GF-D8 (cell line): ENCODE measurements around the gene GRID1.

Experiments used
- DNase-seq: peaks from one replicate; lab custom pipeline; 2025; lab: John Stamatoyannopoulos, UW

The GRID1 gene

DNA sequence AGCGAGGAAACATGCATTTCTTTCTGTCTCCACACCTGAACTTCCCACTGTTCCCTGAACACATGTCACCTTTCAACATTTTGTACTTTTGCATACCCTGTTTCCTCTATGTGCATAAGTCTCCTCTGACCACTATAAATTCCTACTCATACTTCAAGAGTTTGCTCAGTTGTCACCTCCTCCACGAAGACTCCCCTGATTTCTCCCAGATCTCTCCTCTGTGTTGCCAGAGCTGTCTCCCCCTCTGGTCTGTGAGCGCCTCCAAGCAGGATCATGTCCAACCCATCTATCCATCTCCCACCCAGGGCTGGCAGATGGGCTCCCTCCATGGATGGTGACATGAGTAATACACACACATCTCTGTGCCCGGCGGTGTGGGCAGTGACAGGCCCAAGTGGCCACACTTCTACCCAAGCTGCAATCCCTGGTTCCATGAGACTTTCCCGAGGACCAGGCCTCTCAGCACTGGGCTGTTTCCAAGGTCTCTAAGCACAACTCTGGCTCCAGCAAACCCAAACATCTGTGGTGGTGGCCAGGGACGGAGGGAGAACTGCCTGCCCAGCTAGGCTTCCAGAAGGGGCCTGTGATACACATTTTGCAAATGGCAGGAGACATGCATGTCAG lies 135.9 kb downstream of the GRID1 start:
- no peak for DNase-seq

DNA sequence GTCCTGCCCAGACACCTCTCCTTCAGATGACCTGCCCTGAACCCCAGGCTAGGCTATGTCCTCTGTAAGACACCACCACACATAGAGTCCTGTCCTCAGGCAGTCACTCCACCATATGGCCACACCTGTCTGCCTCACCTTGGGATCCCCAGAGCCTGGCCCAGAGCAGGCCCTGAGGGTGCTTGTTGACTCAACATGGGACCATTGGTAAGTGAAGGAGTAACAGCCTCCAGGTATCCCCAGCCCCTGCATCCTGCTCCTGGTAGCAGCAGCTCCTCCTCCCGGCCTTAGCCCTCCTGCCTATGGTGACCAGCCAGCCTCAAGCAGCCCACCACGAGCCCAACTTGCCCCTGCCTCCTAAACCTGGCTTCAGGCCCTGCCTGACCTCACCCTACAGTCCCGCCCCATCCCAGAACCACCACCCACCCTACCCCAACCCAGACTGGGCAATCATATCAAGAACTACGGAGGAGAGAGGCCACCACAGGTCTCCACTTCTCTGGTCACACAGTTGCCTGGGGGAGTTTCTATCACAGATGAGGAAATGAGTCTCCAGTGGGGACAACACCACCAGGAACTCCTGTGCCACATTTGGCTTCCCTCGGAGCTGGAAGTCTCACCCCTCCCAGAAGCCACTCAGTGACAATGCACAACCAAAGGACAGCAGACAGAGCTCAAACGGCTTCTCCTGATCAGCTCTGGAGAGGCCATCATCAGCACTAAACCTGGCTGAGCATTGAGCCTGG lies 136.6 kb downstream of the GRID1 start:
- no peak for DNase-seq

DNA sequence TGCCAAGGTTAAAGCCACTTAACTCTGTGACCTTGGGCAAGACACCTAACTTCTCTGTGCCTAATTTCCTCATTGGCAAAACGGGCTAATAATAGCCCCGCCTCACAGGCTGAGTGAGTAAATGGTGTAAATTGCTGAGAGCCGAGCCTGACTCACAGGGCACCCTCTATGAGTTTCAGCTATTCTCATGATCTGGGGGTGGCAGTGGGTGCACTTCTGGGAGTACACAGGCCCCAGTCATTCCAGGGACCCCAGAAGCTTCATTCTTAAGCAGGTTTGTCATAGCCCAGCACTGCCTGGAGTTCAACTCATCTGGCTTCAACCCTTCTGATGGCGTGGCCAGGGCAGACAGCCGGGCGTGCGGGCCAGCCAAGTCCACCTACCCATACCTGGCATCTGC lies 137.2 kb downstream of the GRID1 start:
- no peak for DNase-seq

DNA sequence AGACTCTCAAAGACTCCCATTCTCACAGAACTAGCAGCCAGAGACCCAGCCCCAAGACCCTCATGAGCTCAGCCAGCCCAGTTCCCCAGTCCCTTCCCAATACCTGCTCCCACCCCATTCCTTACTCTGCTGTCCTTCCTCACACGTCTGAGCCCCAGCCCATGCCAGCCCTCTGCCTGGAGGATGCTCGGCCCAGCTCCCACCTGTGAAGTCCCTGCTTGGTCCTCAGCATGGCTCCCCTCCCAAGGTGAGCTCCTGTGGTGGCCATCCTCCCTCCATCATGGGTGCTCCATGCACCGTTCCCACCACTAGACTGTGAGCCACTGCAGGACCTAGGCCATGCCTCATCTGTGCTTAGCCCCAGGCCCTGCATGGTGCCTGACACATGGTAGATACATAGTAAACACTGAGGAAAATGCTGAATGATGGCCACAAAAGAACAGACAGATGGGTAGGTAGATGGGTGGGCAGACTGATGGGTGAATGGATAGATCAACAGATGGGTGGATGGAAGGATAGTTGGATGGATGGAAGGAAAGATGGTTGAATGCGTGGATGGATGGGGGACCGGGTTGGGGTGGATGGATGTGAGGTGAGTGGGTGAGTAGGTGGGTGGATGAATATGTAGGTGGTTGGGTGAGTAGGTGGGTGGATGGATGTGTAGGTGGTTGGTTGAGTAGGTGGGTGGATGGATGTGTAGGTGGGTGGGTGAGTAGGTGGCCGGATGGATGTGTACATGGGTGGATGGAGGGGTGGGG lies 138.9 kb downstream of the GRID1 start:
- DNase-seq, result no peak

DNA sequence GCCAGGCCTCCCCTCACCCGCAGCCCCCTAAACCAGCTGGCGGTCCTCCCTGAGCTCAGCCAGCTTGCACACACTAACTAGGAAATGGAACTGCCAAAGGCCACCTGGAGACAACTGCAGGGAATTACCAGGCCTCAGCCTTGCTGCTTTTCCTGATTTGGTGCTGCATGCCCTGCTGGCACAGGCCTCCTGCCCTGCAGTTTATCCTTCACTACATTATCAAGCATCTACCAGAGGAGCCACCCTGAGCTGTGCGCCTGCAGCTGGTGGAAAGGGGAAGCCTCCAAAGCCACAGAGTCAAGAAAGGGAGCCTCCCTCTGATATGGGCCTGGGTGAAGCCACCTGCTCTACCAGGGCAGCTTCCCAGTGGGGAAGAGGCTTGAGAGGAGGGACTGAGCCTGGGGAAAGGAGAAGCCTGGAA lies 139.8 kb downstream of the GRID1 start:
- peak; percentile 56 for DNase-seq

DNA sequence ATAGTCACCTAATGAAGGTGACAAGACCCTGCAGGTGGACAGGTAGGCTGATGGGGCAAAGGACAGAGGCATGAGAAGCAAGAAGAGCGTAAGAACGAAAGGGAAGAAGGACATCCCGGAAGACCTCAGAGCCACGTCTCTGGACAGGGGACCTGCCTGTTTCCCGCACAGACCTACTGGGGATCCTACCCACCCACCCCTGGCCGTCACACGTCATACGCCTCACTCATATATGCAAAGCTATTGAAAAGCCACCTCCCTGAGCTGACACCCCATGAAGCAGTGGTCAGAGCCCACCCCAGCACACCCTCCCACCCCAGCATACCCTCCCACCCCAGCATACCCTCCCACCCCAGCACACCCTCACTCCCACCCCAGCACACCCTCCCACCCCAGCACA lies 140.6 kb downstream of the GRID1 start:
- DNase-seq, result no peak

DNA sequence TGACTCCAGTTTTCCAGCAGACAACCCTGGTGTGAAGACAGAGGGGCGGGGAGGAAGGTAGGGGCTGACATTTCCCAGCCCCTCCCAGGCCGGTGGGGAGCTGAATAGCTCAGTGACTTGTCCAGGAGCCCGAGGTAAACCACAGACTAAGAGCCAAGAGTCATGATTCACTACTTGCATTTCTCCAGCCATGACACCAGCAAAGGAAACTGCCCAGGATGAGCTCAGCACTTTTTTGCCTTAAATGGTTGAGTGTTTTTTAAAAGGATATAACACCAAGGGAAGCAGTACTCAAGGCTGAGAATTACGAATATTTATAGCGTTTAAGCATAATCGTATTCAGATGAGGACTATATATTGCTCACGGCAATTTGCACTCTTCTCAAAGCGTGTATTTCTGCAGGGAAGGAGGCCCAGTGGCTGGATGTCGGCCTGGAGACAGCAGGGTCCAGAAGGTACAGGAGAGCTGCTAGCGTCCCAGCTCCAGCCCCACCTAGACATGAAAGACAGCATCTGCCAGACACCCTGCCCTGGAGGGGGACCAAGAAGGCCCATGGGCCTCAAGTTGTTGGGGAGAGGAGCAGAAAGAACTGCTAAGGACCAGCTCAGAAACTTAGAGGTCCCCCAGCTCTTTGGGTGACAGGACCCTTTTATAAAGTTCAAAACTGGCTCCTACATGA lies 141.4 kb downstream of the GRID1 start:
- DNase-seq, result no peak

DNA sequence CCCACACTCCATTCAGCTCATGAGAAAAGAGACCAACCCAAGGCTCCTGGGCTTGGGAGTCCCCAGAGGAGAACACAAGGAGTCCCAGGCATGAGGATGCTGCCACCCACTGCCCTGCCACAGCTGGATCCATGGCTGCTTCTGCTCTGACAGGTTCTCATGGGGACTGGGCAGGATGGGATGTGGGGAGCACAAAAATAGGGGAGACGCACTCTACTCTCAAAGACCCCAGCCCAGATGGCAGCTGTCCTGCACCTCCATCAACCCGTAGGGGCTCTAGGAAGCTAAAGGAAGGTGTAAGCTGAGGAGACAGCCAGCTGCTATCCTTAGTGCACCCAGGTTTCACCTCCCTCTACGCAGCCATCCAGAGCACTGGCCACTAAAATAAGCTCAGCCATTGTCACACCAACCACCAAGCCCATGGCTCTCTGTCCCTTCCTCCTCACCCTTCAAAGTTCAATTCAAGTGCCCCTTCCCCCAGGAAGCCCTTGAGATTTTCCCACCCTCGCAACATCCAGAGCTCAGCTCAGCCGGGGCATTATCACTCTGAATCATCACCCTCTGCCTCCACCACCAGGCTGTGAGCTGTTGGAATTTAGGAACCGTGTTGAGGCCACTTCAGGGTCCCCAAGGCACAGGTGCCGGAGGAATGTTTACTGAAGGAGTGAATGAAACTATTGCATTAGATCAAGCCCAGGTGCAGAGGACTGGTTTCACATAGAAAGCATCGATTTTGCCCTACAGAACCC lies 142.1 kb downstream of the GRID1 start:
- DNase-seq, result no peak

DNA sequence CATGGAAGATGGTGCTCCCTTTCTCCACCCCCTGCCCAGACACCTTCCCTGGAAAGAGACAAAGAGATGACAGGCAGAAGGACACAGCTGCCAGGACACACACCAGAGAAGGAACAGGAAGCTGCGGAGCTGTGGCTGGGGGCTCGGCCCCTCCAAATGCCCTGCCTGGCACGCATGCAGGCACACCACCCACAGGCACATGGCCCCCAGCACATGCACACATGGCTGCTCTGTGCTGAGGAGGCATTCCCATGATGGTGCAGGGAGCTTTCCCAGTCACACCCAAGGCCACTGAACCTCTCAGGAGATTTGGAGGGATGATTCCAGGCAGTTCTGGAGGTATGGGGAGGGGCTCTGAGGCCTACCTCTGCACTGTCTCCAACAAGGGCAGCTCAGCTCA lies 143.3 kb downstream of the GRID1 start:
- no peak for DNase-seq

DNA sequence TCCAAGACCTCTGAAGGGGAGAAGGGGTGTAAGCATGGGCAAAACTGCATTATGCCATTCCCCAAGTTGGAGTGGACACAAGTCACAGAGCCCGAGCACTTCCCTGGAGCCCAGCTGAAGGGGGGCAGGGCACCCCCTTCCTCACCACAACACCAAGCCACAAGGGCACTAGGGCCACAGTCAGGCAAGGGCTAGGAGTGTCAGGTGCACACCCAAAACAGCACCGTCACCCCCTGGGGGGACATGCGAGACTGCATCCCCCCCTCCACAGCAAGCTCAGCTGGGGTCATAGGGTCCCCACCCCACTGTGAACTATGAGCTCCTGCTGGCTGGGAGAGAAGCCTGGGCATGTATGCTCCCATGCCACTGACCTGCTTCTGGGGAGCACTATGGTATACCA lies 143.9 kb downstream of the GRID1 start:
- no peak for DNase-seq

DNA sequence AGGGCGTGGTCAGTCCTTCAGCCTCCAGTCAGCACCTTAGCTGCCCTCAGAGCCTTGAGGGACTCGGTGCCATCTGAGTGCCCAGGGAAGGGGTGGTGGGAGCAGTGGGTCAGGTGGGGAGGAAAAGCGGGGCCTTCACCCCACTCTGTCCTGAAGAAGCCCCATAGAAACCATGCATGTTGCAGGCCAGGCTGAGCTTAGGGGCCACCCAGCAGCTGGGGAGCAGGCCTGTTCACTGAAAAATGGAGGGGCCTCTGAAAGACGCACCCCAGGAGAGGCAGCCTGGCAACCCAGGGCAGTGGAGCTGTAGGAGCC lies 144.3 kb downstream of the GRID1 start:
- DNase-seq, result no peak

DNA sequence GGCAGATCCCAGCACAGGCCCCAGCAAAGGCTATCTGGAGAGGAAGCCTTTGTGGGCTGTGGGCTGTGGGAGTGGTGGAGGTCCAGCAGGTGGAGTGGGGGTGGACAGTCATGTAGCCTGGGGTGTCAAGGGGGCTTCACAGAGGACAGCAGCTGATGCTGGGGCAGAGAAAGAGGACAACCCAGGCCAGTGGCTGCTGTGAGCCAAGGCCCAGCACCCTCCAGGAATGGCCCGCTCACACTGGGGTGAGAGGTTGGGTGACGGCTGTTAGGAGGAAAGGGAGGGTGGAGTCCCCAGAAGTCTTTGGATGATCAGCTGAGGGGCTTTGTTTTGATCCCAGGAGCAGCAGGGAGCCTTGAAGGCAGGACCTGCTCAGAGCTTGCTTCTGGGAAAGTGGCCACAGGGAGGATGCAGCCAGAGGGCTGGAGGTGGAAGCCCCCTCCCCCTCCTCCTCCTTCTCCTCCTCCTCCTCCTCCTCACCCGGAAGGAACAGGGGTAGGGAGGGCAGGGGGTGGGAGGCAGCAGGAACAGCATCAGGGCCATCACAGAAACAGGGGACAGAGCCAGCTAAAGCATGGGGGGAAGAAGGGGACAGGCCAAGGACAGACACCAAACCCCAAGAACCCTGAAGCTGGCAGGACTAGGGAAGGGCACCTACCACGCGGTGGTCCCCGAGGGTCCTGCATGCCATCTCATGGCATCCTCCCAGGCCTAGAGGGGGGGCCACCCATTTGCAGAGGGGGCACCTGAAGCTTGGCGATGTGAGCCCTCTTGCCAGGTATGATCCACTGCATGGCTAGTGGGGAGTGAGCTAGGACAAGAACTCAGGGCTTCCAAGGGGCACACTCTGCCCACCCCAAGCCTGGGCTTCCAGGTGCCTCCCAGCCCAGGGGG lies 144.9 kb downstream of the GRID1 start:
- no peak for DNase-seq

DNA sequence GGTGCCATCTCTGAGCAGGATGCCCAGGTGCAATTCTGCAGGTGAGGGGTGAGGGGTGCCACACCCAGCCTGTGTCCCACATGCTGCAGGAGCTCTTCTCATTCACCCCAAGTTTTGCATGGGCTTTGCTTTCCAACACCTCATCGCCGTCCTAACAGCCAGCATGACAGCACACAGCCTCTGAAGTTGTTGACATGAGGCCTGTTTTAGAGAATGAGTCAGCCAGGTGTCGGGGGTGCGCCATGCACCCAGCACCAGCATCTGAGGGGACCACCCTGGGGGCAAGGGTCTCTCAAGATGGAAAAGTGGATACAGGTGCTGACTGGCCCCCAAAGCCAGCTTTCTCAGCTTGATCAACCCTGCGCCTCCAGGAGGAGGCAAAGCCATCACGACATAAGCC lies 146.0 kb downstream of the GRID1 start:
- no peak for DNase-seq

DNA sequence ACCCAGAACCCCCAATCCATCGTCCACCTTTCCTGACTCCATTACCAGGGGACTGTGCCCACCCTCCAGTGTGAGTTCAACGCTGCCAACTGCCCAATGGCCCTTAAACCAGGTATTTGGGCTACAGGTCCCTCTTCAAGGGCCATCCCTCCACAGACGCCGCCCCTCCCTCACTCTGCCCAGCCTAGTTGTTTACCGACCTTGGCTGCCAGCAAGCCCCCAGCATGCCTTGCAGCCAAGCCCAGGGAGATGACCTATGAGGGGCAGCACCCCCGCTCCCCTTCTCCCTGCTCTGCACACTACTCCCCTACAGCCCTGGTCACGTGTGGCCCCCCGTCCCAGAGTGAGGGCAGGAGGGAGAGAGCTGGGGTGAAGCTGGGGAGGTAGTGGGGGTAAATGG lies 147.3 kb downstream of the GRID1 start:
- DNase-seq, result no peak

DNA sequence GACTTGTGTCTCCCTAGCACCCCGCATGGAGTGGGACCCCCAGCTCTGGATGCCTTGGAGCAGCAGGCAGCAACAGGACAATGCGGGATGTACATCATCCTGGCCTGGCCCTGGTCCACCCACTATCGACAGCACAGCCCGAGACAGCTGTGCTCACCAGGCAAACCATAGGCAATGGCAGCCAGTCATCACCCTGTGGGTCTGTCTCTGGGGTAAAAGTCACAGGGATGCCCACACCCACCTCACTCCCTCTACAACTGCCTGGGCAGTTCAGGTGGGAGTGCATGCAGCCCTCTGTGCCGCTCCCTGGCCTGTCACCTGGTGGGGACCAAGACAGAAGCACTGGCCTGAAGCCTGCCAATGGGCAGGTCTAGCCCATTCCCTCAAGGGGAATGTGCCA lies 147.8 kb downstream of the GRID1 start:
- no peak for DNase-seq

DNA sequence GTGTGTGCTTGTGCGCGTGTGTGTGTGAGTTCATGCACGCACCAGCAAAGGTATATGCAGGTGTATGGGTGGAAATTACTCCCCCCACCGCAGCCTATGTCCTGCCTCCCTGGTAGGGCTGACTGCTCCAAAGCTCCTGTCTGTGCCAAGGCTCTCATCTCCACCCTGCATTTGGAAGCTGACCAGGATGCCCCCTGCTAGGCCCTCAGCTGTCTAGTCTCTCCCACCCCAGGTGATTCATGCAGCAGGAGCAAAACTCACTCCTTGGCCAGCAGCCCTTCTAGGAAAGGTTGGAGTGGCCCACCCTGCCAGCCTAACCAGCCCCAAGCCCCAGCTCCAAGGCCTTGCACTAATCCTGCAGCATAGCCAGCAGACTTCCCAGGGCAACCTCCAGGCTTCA lies 148.4 kb downstream of the GRID1 start:
- no peak for DNase-seq

DNA sequence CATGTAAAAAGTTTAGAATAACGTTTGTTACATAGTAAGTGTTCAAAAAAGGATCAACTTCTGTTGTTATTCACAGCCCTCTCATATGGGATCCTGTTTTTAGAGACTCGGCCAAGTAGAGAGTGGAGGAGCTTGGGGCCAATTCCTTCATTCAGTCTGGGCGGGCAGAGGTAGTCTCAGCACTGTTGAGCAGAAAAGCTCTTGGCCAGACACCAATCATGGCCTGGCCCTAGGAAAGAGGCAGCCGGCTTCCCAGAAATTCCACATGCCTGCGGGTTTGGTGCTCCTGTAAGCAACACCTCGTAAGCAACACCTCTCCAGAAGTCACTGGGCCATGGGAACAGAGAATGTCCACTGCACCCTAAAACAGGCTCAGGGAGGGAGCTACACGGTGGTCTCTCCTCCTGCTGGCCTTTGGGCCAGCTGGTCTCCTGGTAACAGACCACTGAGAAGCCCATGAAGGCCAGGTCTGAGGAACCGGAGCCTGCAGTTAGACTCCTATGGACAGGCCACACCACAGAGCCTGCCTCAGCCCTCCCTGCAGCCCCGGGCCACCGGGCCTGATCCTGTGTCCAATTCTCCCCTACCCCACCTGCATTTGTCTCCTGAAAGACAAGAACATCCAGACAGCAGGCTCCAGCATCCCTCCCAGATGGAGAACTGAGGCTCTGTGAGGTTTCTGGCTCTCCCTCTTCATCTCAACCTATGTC lies 149.1 kb downstream of the GRID1 start:
- DNase-seq, result no peak

DNA sequence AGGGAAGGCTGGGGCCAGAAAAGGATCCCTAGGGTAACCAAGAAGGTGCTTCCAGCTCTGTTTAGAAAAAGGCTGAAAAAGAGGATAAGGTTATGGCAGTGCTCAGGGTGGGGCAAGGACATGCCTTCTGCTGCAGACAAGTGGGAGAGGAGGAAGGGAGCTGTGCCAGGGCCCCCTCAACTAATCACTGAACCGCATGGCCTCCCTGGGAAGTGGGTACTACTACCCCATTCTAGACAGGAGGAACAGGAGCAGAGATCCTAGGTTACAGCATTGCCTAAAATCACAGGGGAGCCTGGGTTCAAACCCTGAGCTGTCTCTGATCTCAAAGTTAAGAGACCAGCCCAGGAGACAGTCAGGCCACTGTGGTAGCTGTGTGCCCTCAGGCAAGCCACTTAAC lies 149.7 kb downstream of the GRID1 start:
- no peak for DNase-seq

DNA sequence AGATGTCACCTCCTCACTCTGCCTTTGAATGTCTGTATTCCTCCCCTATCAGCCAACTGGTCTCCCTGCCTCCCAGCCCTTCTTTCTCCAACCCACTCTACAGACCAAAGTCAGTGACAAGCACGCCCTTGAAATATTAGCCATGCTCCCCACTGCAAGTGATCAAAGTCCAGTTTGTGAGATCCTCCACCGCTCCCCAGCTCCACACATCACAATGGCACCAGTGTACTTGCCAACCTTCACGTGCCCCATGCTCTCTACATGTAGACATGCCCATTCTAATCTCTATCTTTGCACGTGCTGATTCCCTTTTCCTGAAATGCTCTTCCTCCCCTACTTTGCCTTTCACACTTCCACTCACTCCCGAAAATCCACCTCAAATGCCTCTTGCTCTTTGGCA lies 150.9 kb downstream of the GRID1 start:
- no peak for DNase-seq

DNA sequence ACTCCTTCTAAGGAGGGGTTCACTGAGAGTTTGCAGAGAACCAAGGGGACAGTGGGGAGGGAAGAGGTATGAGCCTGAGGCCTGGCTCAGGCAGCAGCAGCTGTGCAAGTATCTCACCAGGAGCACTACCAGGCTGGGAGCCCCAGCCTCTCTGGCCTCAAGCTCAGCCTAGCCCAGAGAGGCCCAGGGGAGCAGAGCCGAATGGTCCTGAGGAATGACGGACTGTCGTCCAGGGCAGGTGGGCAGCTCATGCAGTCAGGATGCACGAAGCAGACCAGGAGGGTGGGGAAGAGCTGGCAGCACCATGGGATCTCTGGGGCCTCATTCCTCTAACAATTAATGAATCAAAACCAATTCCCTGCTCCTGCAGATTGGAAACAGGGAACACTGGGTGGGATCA lies 151.5 kb downstream of the GRID1 start:
- no peak for DNase-seq

DNA sequence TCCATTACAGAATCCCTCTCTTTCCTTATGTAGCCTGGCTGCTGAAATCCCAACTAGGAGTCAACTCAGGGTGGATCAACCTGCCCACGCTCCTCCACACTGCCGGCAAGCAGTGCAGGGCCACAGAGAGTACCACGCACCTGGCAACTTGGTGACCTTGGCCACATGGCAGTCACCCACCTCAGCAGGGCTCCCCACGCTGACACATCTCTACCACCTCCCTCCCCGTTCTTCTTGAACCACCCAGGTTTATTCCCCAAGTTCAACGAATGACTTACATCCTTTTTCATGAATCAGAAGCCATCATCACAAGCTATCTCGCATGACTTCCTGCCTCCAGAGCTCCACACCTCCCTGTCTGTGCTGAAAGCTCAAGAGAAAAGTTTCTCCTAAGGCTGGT lies 153.4 kb downstream of the GRID1 start:
- DNase-seq, result no peak
